CD4-positive, alpha-beta T cell (primary cell): ENCODE measurements around the gene RIC8B. TPM values are rescaled to one million over a fixed set of nuclear protein-coding genes. Genes with fewer than 3 reads are reported as not detected.

Source experiments
- ATAC-seq: fragments of 200-7000 bp; cut with Tn5 transposase; one replicate; pipeline ENCODE4 v1.10.0; 2022; ENCODE audit warnings: mild to moderate bottlenecking; ENCODE audit not compliant: poor library complexity
- CTCF ChIA-PET: fragments of 350-600 bp; sonication (Branson Sonifier 250); formaldehyde crosslinking; loops from one replicate; lab custom pipeline; 2021; ENCODE audit warnings: antibody characterized with exemption, inconsistent platforms; lab: Charles Lee
- POLR2A ChIA-PET: fragments of 350-600 bp; sonication (Branson Sonifier 250); formaldehyde crosslinking; loops from one replicate; lab custom pipeline; 2021; ENCODE audit warnings: antibody characterized with exemption, inconsistent platforms; lab: Charles Lee
- DNase-seq, 14 experiments: peaks; one replicate each; pipeline ENCODE4 v3.0.0-alpha.2; 2013 to 2020; ENCODE audit warnings: mixed read lengths in 2 of 14
- H3K27ac ChIP-seq, 2 donors: one replicate each; pipeline versions ENCODE4 v1.5.1 to v1.7.0; 2013; ENCODE audit warnings: low read length in 2 of 2, low read depth in 1 of 2, mild to moderate bottlenecking in 1 of 2
- H3K27me3 ChIP-seq, 2 experiments: 1 replicate in 1 of 2; 2 replicates in 1 of 2; pipeline versions ENCODE4 v1.6.1 to v1.7.0; 2013; ENCODE audit warnings: low read length in 2 of 2, control low read depth in 1 of 2, mild to moderate bottlenecking in 1 of 2, moderate library complexity in 1 of 2; ENCODE audit not compliant: insufficient read depth in 2 of 2, control insufficient read depth in 1 of 2
- H3K36me3 ChIP-seq: one replicate; pipeline ENCODE4 v1.6.1; 2013; ENCODE audit warnings: low read length, control low read depth; ENCODE audit not compliant: insufficient read depth
- H3K4me1 ChIP-seq: one replicate; pipeline ENCODE4 v1.6.1; 2013; ENCODE audit warnings: low read length, control low read depth; ENCODE audit not compliant: insufficient read depth
- H3K4me3 ChIP-seq: one replicate; pipeline ENCODE4 v1.5.1; 2013; ENCODE audit warnings: mild to moderate bottlenecking, low read length, moderate library complexity
- H3K9me3 ChIP-seq, 2 experiments: 1 replicate in 1 of 2; 2 replicates in 1 of 2; pipeline versions ENCODE4 v1.6.1 to v1.7.0; 2013; ENCODE audit warnings: low read length in 2 of 2, mild to moderate bottlenecking in 2 of 2, control low read depth in 1 of 2, moderate library complexity in 1 of 2; ENCODE audit not compliant: control insufficient read depth in 1 of 2, insufficient read depth in 1 of 2
- H3K27ac Mint-ChIP-seq: one replicate; pipeline ENCODE4 v1.8.0; 2020; ENCODE audit warnings: mixed read lengths
- H3K27me3 Mint-ChIP-seq: one replicate; pipeline ENCODE4 v1.8.0; 2021; ENCODE audit warnings: mixed read lengths
- H3K36me3 Mint-ChIP-seq: one replicate; pipeline ENCODE4 v1.8.0; 2021; ENCODE audit warnings: low read depth, mixed read lengths
- H3K4me1 Mint-ChIP-seq: one replicate; pipeline ENCODE4 v1.8.0; 2021; ENCODE audit warnings: low read depth, mixed read lengths
- H3K4me3 Mint-ChIP-seq: one replicate; pipeline ENCODE4 v1.8.0; 2020; ENCODE audit warnings: mild to moderate bottlenecking, mixed read lengths
- H3K9me3 Mint-ChIP-seq: one replicate; pipeline ENCODE4 v1.8.0; 2020; ENCODE audit warnings: mixed read lengths
- CTCF ChIP-seq: fragments of 200-600 bp; IDR thresholded peaks from one replicate; pipeline ENCODE4 v1.8.0; 2022; ENCODE audit warnings: antibody characterized with exemption, mild to moderate bottlenecking
- intact Hi-C, 2 experiments: fragments of 100-400 bp; cut with DNase I in 1 of 2; cut with micrococcal nuclease in 1 of 2; formaldehyde crosslinking; loops; one replicate each; pipeline versions ENCODE4 v1.15.1 to v1.9.0; 2023 to 2025; cut with DNase I, micrococcal nuclease
- total RNA-seq, 174 experiments: library from RNA in 2 of 174; stranded (reverse) in 2 of 174; gene quantifications; one replicate each; pipeline ENCODE4 v1.2.3 and lab custom pipeline; 2021 to 2026

RIC8B gene
- total RNA-seq, 2 experiments from 2014 or later: 5.5 to 9.0 TPM

- H3K27me3 Mint-ChIP-seq: no peaks in the 10 kb centered on the region
- no peaks in the 10 kb centered on the region for H3K4me1 Mint-ChIP-seq
- ATAC-seq (no peak), DNase-seq (no peak)
- H3K9me3 ChIP-seq: no peaks in the 10 kb centered on the region
- no peaks in the 10 kb centered on the region for H3K4me1 ChIP-seq
- peaks cover 41% of the 10 kb centered on the region for H3K36me3 Mint-ChIP-seq
- TF ChIP-seq CTCF: no peak
- no peak overlapping the region for H3K27ac ChIP-seq
- ChIA-PET POLR2A (no interaction called here), CTCF (no interaction called here)
- H3K4me3 Mint-ChIP-seq: no peak overlapping the region
- no peak overlapping the region for H3K4me3 ChIP-seq
- intact Hi-C loops: no loop called here
- peaks cover 17% of the 10 kb centered on the region for H3K36me3 ChIP-seq
- no peaks in the 10 kb centered on the region for H3K9me3 Mint-ChIP-seq
- H3K27ac Mint-ChIP-seq: no peak overlapping the region
- H3K27me3 ChIP-seq: no peaks in the 10 kb centered on the region
Measured at GRCh38 chr12:106867651-106868050, 93.2 kb downstream of the RIC8B start.

- H3K27me3 ChIP-seq: no peaks in the 10 kb centered on the region
- TF ChIP-seq CTCF: no peak
- no peak overlapping the region for H3K4me3 ChIP-seq
- Mint-ChIP-seq H3K9me3 (no peaks in the 10 kb centered on the region), H3K27ac (no peak overlapping the region), H3K36me3 (peaks cover 56% of the 10 kb centered on the region), H3K27me3 (no peaks in the 10 kb centered on the region), H3K4me1 (no peaks in the 10 kb centered on the region), H3K4me3 (no peak overlapping the region)
- peaks cover 24% of the 10 kb centered on the region for H3K36me3 ChIP-seq
- intact Hi-C loops: no loop called here
- ATAC-seq (no peak), DNase-seq (no peak)
- ChIA-PET POLR2A (no interaction called here), CTCF (no interaction called here)
- H3K4me1 ChIP-seq: no peaks in the 10 kb centered on the region
- no peaks in the 10 kb centered on the region for H3K9me3 ChIP-seq
- H3K27ac ChIP-seq: no peak overlapping the region
Measured at GRCh38 chr12:106868982-106869700, 94.7 kb downstream of the RIC8B start.

GRCh38 chr12:106870116-106870515 lies 95.6 kb downstream of the RIC8B start:
- Mint-ChIP-seq H3K27me3 (no peaks in the 10 kb centered on the region), H3K4me3 (no peak overlapping the region), H3K27ac (no peak overlapping the region), H3K36me3 (peaks cover 62% of the 10 kb centered on the region), H3K9me3 (no peaks in the 10 kb centered on the region), H3K4me1 (no peaks in the 10 kb centered on the region)
- ChIA-PET POLR2A (no interaction called here), CTCF (no interaction called here)
- no peaks in the 10 kb centered on the region for H3K9me3 ChIP-seq
- intact Hi-C loops: no loop called here
- H3K4me1 ChIP-seq: no peaks in the 10 kb centered on the region
- H3K27me3 ChIP-seq: no peaks in the 10 kb centered on the region
- TF ChIP-seq CTCF: no peak
- no peak overlapping the region for H3K27ac ChIP-seq
- DNase-seq (no peak), ATAC-seq (no peak)
- H3K4me3 ChIP-seq: no peak overlapping the region
- H3K36me3 ChIP-seq: peaks cover 19% of the 10 kb centered on the region
